Uterus (tissue), 2 donors: ENCODE data around the gene LMBR1.

Experiments used
- CTCF ChIP-seq, 4 experiments: fragments of 200-600 bp in 2 of 4; fragments of 450-650 bp in 2 of 4; sonication (generic) in 2 of 4; IDR thresholded peaks; one replicate each; pipeline ENCODE4 v1.5.1; 2016 to 2019; ENCODE audit warnings: antibody characterized with exemption in 4 of 4, mild to moderate bottlenecking in 2 of 4, moderate library complexity in 1 of 4
- POLR2A ChIP-seq, 2 donors: fragments of 450-650 bp; IDR thresholded peaks; one replicate each; pipeline ENCODE4 v1.6.1; 2016; ENCODE audit warnings: antibody characterized with exemption in 2 of 2, mild to moderate bottlenecking in 1 of 2, moderate library complexity in 1 of 2

- TF ChIP-seq CTCF (IDR thresholded peaks at IDR 0.05): no peak
- no peak for TF ChIP-seq POLR2A (IDR thresholded peaks at IDR 0.05)
Observed at GRCh38 chr7:156865493-156865892, 27.5 kb downstream of the LMBR1 start.
